HG03354 (cell line): ENCODE data around the gene TEX14.

ENCODE experiments used
- ATAC-seq: cut with Tn5 transposase; IDR thresholded peaks from one replicate; pipeline ENCODE4 v1.9.1; 2021; ENCODE audit warnings: mild to moderate bottlenecking; ENCODE audit not compliant: unreplicated experiment, poor library complexity, severe bottlenecking

Gene TEX14, protein sequence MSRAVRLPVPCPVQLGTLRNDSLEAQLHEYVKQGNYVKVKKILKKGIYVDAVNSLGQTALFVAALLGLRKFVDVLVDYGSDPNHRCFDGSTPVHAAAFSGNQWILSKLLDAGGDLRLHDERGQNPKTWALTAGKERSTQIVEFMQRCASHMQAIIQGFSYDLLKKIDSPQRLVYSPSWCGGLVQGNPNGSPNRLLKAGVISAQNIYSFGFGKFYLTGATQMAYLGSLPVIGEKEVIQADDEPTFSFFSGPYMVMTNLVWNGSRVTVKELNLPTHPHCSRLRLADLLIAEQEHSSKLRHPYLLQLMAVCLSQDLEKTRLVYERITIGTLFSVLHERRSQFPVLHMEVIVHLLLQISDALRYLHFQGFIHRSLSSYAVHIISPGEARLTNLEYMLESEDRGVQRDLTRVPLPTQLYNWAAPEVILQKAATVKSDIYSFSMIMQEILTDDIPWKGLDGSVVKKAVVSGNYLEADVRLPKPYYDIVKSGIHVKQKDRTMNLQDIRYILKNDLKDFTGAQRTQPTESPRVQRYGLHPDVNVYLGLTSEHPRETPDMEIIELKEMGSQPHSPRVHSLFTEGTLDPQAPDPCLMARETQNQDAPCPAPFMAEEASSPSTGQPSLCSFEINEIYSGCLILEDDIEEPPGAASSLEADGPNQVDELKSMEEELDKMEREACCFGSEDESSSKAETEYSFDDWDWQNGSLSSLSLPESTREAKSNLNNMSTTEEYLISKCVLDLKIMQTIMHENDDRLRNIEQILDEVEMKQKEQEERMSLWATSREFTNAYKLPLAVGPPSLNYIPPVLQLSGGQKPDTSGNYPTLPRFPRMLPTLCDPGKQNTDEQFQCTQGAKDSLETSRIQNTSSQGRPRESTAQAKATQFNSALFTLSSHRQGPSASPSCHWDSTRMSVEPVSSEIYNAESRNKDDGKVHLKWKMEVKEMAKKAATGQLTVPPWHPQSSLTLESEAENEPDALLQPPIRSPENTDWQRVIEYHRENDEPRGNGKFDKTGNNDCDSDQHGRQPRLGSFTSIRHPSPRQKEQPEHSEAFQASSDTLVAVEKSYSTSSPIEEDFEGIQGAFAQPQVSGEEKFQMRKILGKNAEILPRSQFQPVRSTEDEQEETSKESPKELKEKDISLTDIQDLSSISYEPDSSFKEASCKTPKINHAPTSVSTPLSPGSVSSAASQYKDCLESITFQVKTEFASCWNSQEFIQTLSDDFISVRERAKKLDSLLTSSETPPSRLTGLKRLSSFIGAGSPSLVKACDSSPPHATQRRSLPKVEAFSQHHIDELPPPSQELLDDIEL (N-terminal part only)

DNA sequence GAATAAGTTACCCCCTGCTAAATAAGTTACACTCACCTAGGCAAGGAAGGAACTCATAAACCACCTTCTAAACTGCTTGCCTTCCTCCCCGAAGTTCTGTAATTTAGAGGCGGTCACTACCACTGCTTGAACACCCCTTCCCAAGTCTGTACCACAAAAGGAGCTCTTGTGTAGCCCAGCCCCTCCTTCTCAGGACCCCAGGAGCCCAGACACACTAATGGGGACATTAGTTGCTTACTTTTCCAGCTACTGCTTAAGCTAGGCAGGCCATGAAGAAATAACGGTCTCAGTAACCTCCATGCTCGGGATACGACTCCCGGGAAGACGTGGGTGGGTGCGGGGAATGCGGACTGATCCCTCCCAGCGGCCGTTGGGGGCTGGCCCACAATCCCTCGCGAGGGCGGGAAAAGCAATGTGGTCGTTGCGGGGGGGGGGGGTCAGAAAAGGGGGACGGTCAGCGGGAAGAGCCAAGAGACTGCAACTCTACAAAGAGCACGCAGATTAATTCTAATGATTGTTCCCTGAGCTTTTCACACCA is at the start of gene TEX14:
Gene TEX14, minus strand, starts transcription at position 345 of the 538 bp plus-strand sequence. CDS start 40,044 bp downstream, outside the sequence.
- no peak for ATAC-seq

DNA sequence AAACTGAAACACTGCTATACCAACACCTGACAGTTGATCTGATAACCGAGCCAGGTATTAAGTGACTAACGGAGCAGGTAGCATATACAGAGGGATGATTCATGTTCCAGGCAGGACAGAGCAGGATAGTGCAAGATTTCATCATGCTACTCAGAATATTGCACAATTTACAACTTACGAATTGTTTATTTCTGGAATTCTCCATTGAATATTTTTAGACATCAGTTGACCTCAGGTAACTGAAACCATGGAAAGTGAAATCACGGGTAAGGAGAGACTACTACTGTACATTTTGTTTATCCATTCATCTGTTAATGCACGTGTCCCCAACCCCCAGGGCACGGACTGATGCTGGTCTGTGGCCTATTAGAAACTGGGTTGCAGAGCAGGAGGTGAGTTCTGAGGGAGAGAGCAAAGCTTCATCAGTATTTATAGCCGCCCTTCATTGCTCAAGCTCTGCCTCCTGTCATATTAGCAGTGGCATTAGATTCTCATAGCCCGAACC is 49.3 kb upstream of the TEX14 start:
- no peak for ATAC-seq

DNA sequence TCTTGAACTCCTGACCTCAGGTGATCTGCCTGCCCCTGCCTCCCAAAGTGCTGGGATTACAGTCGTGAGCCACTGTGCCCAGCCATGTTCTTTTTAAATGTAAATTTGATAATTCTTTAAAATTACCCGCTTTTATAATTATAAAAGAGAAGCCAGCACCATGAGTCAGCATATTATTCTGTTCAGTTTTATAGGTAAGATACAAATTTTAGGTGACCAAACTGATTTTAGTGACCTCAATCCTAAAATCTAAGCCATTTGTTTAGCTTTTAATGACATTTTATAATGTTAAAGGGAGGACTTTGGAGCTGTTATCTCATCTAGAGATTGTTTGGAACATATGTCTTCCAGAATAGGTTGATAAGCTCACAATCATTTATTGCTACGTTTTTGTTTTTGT is 43.0 kb upstream of the TEX14 start:
- no peak for ATAC-seq

DNA sequence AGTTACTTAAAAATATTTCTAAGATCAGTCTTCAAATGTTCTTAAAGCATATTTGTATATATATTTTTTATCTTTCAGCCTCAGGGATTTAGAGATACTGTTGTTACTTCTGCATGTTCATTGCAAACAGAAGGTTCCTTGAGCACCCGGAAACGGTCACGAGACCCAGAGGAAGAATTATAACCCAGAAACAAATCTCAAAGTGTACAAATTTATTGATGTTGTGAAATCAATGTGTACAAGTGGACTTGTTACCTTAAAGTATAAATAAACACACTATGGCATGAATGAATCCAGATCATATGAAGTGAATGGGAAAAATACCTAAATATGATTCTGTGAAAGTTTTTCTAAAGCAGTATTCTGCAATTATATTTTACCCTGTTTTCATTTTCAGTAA is 42.2 kb upstream of the TEX14 start:
- no peak for ATAC-seq

DNA sequence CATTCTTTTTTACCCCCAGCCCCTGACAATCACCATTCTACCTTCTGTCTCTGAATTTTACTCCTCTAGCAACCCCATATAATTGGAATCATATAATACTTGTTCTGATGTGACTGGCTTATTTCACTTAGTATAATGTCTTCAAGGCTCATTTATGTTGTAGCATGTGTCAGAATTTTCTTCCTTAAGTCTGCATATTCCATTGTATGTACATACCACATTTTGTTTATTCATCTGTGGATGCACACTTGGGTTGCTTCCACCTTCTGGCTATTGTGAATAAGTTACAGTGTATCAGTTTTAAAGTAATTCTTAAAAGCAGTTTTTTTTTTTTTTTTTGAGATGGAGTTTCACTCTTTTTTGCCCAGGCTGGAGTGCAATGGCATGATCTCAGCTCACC is 39.1 kb upstream of the TEX14 start:
- no peak for ATAC-seq

DNA sequence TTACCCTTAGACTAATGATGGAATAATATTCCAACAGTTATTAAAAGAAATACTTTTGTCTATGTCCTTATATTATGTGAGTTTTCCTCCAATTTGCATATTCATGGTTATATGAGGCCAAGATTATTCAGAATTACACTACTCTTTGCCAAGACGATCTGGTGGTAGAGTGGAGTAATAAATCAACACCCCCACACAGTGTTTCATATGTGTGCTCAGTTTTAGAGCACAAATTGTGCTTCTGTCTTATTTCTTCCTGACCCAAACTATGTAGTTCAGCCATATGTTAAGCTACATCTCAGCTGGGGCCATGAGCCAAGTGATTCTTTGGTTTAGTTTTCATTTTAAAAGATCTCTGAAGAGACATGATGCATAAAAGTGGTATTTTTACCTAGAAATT is 37.0 kb upstream of the TEX14 start:
- ATAC-seq, result no peak

DNA sequence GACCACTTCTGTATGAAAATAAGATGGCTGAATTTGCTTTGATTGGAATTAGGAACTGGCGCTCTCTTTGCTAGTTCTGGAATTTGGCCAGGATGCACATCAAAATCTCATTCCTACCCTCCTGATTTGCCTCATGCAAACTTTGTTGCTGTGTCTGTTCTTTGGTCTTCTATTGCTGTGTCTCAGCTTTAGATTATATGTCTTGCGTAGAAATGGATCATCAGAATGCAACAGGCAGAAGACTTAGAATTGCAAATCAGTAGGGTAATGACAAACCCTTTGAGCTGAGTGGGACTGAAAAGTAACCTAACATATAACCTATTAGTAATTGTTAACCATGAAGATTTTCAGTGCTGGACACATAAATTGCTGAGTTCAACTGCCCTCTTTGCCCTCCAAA is 30.9 kb upstream of the TEX14 start:
- ATAC-seq, result no peak

DNA sequence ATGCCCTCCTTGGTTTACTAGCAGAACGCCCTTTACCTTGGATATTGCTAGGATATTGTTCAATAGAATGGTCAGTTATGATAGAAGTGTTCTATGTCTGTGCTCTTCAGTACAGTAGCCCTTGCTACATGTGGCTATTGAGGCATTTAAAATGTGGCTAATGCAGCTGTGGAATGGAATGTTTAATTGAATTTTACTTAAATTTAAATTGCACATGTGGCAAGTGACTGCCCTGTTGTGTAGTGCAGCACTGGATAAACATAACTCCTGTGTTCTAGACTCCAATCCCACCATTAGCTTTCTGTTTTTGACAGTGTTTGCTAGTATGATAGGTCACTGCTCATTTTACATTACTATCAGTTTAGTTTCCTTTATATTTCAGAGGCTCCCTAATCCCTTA is 30.4 kb upstream of the TEX14 start:
- ATAC-seq, result no peak

DNA sequence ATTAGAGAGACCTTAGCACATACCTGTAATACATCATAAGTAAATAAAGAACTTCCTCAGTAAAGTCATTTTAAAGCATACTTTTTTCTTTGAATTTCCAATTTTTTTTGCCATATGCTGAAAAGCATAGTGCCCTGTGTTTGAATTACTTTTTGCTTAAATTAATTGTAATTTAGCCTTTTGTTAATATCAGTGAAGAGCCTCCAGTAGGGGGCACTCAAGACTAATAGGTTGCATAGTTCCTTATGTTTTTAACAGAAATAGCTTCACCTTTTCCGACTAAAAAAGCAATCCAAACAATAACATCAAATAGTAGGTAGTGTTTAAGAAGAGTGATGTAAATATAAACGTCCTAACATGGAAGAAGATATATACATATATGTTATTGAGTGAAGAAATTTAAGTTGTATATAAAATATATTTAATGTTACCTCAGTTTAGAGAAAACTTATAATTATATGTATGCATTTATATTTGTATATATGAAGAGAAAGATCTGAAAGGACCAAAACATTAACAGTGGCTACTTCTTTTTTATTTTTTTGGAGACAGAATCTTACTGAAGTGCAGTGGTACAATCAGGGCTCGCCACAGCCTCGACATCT is 19.2 kb upstream of the TEX14 start:
- ATAC-seq, result no peak

DNA sequence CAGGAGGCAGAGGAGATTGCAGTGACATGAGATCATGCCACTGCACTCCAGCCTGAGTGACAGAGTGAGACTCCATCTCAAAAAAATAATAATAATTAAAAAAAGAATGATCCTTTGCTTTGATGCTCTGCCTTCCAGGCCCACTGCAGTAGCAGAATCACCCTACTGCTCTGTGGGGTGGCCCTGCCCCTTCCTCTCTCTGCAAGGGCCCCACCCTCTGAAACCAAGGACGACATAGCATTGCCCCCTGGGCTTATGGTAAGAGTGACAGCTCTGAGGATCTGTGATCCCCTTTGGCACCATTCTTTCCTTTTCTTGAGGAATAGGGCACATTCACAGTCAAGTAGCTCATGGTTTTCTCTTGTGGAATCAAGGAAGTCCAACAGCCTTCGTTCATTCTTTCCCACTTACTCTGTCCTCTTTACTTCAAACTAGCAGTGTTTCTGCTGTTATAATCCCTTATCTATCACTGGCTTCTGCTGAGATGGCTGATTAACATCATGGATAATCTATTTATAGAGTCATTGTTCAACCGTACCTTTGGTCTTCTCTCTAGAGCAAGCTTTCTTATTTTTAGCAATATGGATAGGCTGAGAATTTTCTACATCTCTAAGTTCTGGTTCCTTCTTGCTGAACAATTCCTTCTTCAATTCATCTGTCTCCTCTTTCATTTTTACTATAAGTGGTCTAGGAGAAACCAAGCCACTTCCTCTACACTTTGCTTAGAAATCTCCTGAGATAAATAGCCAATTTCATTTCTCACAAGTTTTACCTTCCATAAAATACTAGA is 14.7 kb upstream of the TEX14 start:
- ATAC-seq, result no peak

DNA sequence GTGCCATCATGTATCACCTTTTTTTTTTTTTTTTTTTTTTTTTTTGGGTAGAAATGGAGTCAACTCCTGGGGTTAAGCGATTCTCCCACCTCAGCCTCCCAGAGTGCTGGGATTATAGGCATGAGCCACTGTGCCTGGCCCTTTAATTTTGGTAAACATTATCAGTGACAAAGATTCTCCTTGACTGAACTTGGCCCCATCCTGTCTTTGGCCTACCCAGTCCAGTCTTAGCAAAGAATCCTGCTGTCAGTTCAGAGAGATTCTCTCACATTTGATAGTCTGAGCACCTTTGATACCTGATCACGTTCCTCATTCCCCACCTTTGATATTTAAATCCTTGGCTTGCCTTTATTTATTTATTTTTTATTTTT is 12.1 kb upstream of the TEX14 start:
- ATAC-seq, result no peak

DNA sequence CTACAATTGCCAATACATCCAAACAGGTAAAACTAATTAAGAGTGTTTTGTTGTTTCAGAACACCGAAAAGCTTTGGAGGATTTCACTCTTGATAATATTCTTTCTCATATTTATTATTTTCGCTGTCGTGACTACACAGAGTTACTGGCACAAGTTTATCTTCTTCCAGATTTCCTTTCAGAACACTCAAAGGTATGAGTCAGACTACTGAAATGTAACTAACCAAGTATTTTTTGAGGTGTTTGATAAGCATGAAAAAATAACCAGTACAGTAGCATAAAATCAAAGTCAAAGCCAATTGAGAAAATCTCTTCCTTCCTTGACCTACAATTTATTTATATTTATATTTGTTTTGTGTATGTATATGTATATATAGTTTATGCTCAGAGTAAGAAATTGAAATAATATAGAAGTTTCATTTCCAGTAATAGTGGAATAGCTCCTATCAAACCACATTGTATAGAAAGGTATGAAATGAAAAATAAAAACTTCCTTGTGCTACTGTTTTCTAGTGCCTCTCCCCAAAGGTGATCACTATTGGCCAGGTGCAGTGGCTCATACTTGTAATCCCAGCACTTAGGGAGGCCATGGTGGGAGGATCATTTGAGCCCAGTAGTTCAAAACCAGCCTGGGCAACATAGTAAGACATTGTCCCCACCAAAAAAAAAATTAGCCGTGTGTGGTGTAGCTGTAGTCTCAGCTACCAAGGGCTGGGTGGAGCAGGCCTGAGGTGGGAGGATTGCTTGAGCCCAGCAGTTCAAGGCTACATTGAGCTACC is 11.5 kb upstream of the TEX14 start:
- ATAC-seq, result no peak

DNA sequence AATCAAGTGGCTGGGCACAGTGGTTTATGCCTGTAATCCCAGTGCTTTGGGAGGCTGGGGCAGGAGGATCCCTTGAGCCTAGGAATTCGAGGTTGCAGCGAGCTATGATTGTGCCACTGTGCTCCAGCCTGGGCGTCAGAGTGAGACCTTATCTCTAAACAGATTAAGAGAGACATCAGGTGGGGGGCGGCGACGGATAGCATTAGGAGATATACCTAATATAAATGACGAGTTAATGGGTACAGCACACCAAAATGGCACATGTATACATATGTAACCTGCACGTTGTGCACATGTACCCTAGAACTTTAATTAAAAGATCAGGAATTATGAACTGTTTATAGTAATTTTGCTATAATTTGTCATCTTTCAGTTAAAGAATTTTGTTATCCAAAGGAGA is 10.9 kb upstream of the TEX14 start:
- ATAC-seq, result no peak

DNA sequence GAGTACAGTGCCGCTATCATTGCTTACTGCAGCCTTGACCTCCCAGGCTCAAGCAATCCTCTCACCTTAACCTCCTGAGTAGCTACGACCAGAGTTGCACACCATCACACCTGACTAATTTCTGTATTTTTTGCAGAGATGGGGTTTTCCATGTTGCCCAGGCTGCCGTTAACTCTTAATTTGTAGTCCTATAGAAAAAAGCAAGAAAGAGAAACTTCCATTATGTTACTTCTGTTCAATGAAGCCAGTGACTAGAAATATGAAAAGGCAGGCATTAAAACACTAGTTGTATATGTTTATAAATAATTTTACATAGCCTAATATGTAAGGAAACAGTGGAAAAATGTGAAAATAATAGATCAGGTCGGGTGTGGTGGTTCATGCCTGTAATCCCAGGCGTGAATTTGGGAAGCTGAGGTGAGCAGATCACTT is 10.2 kb upstream of the TEX14 start:
- peak; percentile 72 for ATAC-seq

DNA sequence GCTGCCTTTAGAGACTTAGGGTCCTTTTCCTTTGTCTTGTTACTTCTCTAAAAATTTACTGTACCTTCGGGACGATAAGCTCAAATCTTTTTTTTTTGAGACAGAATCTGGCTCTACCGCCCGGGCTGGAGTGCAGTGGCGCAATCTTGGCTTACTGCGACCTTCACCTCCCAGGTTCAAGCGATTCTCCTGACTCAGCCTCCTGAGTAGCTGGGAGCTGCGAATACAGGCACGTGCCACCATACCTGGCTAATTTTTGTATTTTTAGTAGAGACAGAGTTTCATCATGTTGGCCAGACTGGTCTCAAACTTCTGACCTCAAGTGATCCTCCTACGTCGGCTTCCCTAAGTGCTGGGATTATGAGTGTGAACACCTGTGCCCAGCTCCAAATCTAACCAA is 7.9 kb upstream of the TEX14 start:
- ATAC-seq, result no peak

DNA sequence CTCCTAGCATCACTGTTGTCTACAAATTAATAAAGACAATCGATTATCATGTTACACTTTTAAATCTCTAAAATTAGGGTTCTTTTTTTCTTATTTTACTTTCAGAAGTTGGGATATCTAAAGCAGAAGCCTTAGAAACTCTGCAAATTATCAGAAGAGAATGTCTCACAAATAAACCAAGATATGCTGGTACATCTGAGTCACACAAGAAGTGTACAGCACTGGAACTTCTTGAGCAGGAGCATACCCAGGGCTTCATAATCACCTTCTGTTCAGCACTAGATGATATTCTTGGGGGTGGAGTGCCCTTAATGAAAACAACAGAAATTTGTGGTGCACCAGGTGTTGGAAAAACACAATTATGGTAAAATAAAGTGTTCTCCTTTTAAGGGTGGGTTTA is 3.0 kb upstream of the TEX14 start:
- ATAC-seq, result no peak

DNA sequence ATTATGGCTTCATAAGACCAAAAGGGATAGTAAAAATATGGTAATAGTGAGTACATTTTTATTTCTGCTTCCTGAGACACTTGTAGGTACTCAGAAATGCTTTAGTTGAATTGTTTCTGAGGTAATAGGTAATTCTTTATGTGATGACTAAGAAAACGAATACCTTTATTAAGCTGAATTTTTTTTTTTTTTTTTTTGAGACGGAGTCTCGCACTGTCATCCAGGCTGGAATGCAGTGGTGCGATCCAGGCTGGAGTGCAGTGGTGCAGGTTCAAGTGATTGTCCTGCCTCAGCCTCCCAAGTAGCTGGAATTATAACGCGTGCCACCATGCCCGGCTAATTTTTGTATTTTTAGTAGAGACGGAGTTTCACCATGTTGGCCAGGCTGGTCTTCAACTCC is 2.5 kb upstream of the TEX14 start:
- ATAC-seq, result no peak

DNA sequence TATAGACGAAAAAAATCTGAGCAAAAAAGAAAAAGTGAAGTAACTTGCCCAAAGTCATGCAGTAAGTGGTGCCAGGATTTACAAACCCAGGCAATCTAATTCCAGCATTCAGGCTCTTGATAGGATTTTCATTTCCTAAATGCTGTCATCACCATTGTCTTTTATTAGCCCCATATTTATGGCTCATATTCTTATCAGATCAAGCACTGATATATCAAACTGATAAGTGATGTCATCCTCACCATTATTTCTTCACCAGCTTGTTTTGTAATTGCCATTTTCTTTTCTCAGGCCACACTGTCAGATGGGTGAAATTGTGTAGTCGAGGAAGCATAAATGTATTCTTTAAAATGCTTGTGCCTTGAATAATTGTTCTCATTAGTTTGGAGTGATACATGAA is 1.9 kb upstream of the TEX14 start:
- ATAC-seq, result no peak
